WTC11 (cell line): ENCODE data around the gene CHPF2. TPM values are rescaled to one million over a fixed set of nuclear protein-coding genes. Genes with fewer than 3 reads are reported as not detected.

Experiments
- ATAC-seq: fragments of 200-7000 bp; cut with Tn5 transposase; 2 replicates; pipeline ENCODE4 v1.10.0; 2021; ENCODE audit warnings: mild to moderate bottlenecking, moderate library complexity
- CTCF ChIA-PET: fragments of 300-600 bp; sonication (Branson Sonifier 250); formaldehyde crosslinking; loops from one replicate; lab custom pipeline; 2021; ENCODE audit warnings: antibody characterized with exemption; lab: Charles Lee
- POLR2A ChIA-PET: fragments of 350-600 bp; sonication (Branson Sonifier 250); formaldehyde crosslinking; loops from one replicate; lab custom pipeline; 2021; ENCODE audit warnings: antibody characterized with exemption; lab: Charles Lee
- DNase-seq: peaks from one replicate; pipeline ENCODE4 v3.0.0; 2021; ENCODE audit warnings: low spot score
- H3K27ac Mint-ChIP-seq: 2 replicates; pipeline ENCODE4 v1.8.0; 2021; ENCODE audit warnings: mixed read lengths
- H3K27me3 Mint-ChIP-seq: 2 replicates; pipeline ENCODE4 v1.8.0; 2021; ENCODE audit warnings: low read depth, mild to moderate bottlenecking, moderate library complexity, mixed read lengths
- H3K36me3 Mint-ChIP-seq: 2 replicates; pipeline ENCODE4 v1.8.0; 2021; ENCODE audit warnings: mixed read lengths
- H3K4me1 Mint-ChIP-seq: 2 replicates; pipeline ENCODE4 v1.8.0; 2022; ENCODE audit warnings: mixed read lengths
- H3K4me3 Mint-ChIP-seq: 2 replicates; pipeline ENCODE4 v1.8.0; 2021; ENCODE audit warnings: mild to moderate bottlenecking, moderate library complexity, mixed read lengths
- H3K9me3 Mint-ChIP-seq: 2 replicates; pipeline ENCODE4 v1.8.0; 2021; ENCODE audit warnings: mixed read lengths
- CDX4 ChIP-seq: fragments of 250-450 bp; sonication (Bioruptor Pico); IDR thresholded peaks from 2 replicates; pipeline ENCODE4 v1.9.0; 2021; ENCODE audit warnings: moderate library complexity, mild to moderate bottlenecking, inconsistent platforms, borderline replicate concordance
- ERG ChIP-seq: fragments of 250-450 bp; sonication (Bioruptor Pico); IDR thresholded peaks from 2 replicates; pipeline ENCODE4 v1.8.0; 2021; ENCODE audit warnings: mild to moderate bottlenecking
- ETV6 ChIP-seq: sonication (generic); formaldehyde crosslinking; IDR thresholded peaks from 2 replicates; pipeline ENCODE4 v1.8.1; 2022; ENCODE audit warnings: mild to moderate bottlenecking, missing genetic modification reagents
- HMGXB4 ChIP-seq: sonication (generic); formaldehyde crosslinking; IDR thresholded peaks from 2 replicates; pipeline ENCODE4 v1.8.1; 2023; ENCODE audit warnings: mild to moderate bottlenecking, moderate library complexity, missing genetic modification reagents
- IRF2 ChIP-seq: sonication (generic); formaldehyde crosslinking; IDR thresholded peaks from 2 replicates; pipeline ENCODE4 v1.8.0; 2022; ENCODE audit warnings: low read depth, missing genetic modification reagents, borderline replicate concordance
- KAT7 ChIP-seq: sonication (generic); formaldehyde crosslinking; IDR thresholded peaks from 2 replicates; pipeline ENCODE4 v1.8.1; 2023; ENCODE audit warnings: missing genetic modification reagents, mild to moderate bottlenecking, borderline replicate concordance
- MXD4 ChIP-seq: fragments of 250-450 bp; sonication (Bioruptor Pico); IDR thresholded peaks from 2 replicates; pipeline ENCODE4 v1.8.0; 2021; ENCODE audit warnings: mild to moderate bottlenecking, moderate library complexity, borderline replicate concordance
- PRRX2 ChIP-seq: fragments of 250-450 bp; sonication (Bioruptor Pico); IDR thresholded peaks from 2 replicates; pipeline ENCODE4 v1.8.0; 2021; ENCODE audit warnings: mild to moderate bottlenecking
- SMAD4 ChIP-seq: sonication (generic); formaldehyde crosslinking; IDR thresholded peaks from 2 replicates; pipeline ENCODE4 v1.8.0; 2022; ENCODE audit warnings: mild to moderate bottlenecking, missing genetic modification reagents
- SOX15 ChIP-seq: fragments of 250-450 bp; sonication (Bioruptor Pico); IDR thresholded peaks from 2 replicates; pipeline ENCODE4 v1.9.0; 2021; ENCODE audit warnings: mild to moderate bottlenecking
- ZNF425 ChIP-seq: fragments of 250-450 bp; sonication (Bioruptor Pico); conservative IDR thresholded peaks from 2 replicates; pipeline ENCODE4 v1.9.0; 2021; ENCODE audit warnings: mild to moderate bottlenecking
- total RNA-seq: library from RNA; stranded (reverse); gene quantifications from 3 replicates; pipeline ENCODE4 v1.2.3, GENCODE V29; 2021
- TF ChIP-seq, protein P1 (sequence below): sonication (generic); formaldehyde crosslinking; IDR thresholded peaks from 2 replicates; pipeline ENCODE4 v1.8.1; 2023; ENCODE audit warnings: mild to moderate bottlenecking, missing genetic modification reagents, borderline replicate concordance
- TF ChIP-seq, protein P2 (sequence below): fragments of 250-450 bp; sonication (Bioruptor Pico); IDR thresholded peaks from 2 replicates; pipeline ENCODE4 v1.9.0; 2021; ENCODE audit warnings: mild to moderate bottlenecking

The CHPF2 gene
- total RNA-seq, 1 experiment from 2014 or later, result 30.7 TPM

- POLR2A ChIA-PET, result no interaction called here
- CTCF ChIA-PET, result interaction anchor here (2.3 kb wide), 1 partner anchor 10 kb away, joined by 15 read pairs; no protein-coding TSS in a partner anchor
- ATAC-seq (no peak), DNase-seq (no peak)
- TF ChIP-seq, protein P1, sequence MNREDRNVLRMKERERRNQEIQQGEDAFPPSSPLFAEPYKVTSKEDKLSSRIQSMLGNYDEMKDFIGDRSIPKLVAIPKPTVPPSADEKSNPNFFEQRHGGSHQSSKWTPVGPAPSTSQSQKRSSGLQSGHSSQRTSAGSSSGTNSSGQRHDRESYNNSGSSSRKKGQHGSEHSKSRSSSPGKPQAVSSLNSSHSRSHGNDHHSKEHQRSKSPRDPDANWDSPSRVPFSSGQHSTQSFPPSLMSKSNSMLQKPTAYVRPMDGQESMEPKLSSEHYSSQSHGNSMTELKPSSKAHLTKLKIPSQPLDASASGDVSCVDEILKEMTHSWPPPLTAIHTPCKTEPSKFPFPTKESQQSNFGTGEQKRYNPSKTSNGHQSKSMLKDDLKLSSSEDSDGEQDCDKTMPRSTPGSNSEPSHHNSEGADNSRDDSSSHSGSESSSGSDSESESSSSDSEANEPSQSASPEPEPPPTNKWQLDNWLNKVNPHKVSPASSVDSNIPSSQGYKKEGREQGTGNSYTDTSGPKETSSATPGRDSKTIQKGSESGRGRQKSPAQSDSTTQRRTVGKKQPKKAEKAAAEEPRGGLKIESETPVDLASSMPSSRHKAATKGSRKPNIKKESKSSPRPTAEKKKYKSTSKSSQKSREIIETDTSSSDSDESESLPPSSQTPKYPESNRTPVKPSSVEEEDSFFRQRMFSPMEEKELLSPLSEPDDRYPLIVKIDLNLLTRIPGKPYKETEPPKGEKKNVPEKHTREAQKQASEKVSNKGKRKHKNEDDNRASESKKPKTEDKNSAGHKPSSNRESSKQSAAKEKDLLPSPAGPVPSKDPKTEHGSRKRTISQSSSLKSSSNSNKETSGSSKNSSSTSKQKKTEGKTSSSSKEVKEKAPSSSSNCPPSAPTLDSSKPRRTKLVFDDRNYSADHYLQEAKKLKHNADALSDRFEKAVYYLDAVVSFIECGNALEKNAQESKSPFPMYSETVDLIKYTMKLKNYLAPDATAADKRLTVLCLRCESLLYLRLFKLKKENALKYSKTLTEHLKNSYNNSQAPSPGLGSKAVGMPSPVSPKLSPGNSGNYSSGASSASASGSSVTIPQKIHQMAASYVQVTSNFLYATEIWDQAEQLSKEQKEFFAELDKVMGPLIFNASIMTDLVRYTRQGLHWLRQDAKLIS (CRISPR knock-in tag), result no peak
- no peak for TF ChIP-seq SOX15 (CRISPR knock-in tag)
- no peaks in the 10 kb centered on the region for H3K9me3 Mint-ChIP-seq
- no peak overlapping the region for H3K4me3 Mint-ChIP-seq
- H3K27ac Mint-ChIP-seq, result no peak overlapping the region
- H3K4me1 Mint-ChIP-seq, result peaks cover 30% of the 10 kb centered on the region
- no peaks in the 10 kb centered on the region for H3K36me3 Mint-ChIP-seq
- H3K27me3 Mint-ChIP-seq, result peaks cover 60% of the 10 kb centered on the region
These were observed 22.6 kb downstream of the CHPF2 start for GRCh38 chr7:151254851-151255250.

DNA sequence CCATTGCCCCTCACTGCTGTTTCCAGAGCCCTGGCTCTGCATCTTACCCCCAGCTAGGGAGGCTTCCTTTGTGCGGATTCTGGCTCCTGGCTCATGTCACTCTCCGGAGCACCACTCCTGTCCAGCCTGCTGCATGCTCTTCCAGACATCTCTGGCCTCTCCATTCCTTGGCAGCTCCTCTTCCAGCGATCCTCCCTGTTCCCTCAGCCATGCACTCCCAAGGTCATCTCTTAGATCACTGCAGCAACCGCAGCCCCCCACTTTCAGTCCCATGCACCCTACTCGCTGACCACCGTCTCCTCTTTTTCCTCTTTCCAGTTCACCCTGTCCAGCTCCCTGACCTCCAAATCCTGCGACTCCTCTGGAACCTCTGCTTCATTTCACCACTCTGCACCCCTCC is 23.1 kb downstream of the CHPF2 start:
- H3K9me3 Mint-ChIP-seq, result no peaks in the 10 kb centered on the region
- no peak overlapping the region for H3K4me3 Mint-ChIP-seq
- ChIA-PET CTCF (interaction anchor here (1.7 to 2.3 kb wide), 2 partner anchors 11 to 12 kb away, joined by 4 to 15 read pairs; no protein-coding TSS in a partner anchor), POLR2A (no interaction called here)
- DNase-seq (no peak), ATAC-seq (no peak)
- H3K4me1 Mint-ChIP-seq, result peaks cover 28% of the 10 kb centered on the region
- H3K36me3 Mint-ChIP-seq, result no peaks in the 10 kb centered on the region
- TF ChIP-seq, protein P2, sequence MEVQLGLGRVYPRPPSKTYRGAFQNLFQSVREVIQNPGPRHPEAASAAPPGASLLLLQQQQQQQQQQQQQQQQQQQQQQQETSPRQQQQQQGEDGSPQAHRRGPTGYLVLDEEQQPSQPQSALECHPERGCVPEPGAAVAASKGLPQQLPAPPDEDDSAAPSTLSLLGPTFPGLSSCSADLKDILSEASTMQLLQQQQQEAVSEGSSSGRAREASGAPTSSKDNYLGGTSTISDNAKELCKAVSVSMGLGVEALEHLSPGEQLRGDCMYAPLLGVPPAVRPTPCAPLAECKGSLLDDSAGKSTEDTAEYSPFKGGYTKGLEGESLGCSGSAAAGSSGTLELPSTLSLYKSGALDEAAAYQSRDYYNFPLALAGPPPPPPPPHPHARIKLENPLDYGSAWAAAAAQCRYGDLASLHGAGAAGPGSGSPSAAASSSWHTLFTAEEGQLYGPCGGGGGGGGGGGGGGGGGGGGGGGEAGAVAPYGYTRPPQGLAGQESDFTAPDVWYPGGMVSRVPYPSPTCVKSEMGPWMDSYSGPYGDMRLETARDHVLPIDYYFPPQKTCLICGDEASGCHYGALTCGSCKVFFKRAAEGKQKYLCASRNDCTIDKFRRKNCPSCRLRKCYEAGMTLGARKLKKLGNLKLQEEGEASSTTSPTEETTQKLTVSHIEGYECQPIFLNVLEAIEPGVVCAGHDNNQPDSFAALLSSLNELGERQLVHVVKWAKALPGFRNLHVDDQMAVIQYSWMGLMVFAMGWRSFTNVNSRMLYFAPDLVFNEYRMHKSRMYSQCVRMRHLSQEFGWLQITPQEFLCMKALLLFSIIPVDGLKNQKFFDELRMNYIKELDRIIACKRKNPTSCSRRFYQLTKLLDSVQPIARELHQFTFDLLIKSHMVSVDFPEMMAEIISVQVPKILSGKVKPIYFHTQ (CRISPR knock-in tag), result no peak
- no peak for TF ChIP-seq IRF2 (CRISPR knock-in tag)
- no peak for TF ChIP-seq MXD4 (CRISPR knock-in tag)
- TF ChIP-seq KAT7, result no peak
- no peak for TF ChIP-seq CDX4 (CRISPR knock-in tag)
- TF ChIP-seq ETV6, result no peak
- no peak for TF ChIP-seq HMGXB4 (CRISPR knock-in tag)
- no peak for TF ChIP-seq ZNF425 (CRISPR knock-in tag)
- no peak for TF ChIP-seq ERG (CRISPR knock-in tag)
- TF ChIP-seq PRRX2 (CRISPR knock-in tag), result no peak
- TF ChIP-seq SMAD4 (CRISPR knock-in tag), result no peak
- no peak overlapping the region for H3K27ac Mint-ChIP-seq
- peaks cover 54% of the 10 kb centered on the region for H3K27me3 Mint-ChIP-seq
